Trophoblast cell (in vitro differentiated cells and primary cell): ENCODE measurements around the gene WDPCP.

Experiments
- DNase-seq, 2 donors: peaks; one replicate each; pipeline ENCODE4 v3.0.0-alpha.2; 2016
- H2AFZ ChIP-seq: 2 replicates; pipeline ENCODE4 v1.6.1; 2013; ENCODE audit warnings: low read length, moderate library complexity, mild to moderate bottlenecking; ENCODE audit not compliant: insufficient read depth, poor library complexity
- H2AK5ac ChIP-seq: 2 replicates; pipeline ENCODE4 v1.6.1; 2013; ENCODE audit warnings: mild to moderate bottlenecking, low read length
- H2BK120ac ChIP-seq: 2 replicates; pipeline ENCODE4 v1.6.1; 2013; ENCODE audit warnings: low read length, mild to moderate bottlenecking, moderate library complexity; ENCODE audit not compliant: insufficient read depth, poor library complexity
- H2BK12ac ChIP-seq: 2 replicates; pipeline ENCODE4 v1.6.1; 2013; ENCODE audit warnings: mild to moderate bottlenecking, low read length, moderate library complexity
- H2BK5ac ChIP-seq: 2 replicates; pipeline ENCODE4 v1.6.1; 2013; ENCODE audit warnings: low read length, low read depth, moderate library complexity, mild to moderate bottlenecking; ENCODE audit not compliant: poor library complexity
- H3K14ac ChIP-seq: 2 replicates; pipeline ENCODE4 v1.6.1; 2013; ENCODE audit warnings: mild to moderate bottlenecking, low read length
- H3K18ac ChIP-seq: 2 replicates; pipeline ENCODE4 v1.6.1; 2013; ENCODE audit warnings: mild to moderate bottlenecking, low read length
- H3K23ac ChIP-seq: 2 replicates; pipeline ENCODE4 v1.6.1; 2013; ENCODE audit warnings: low read length
- H3K27ac ChIP-seq: 2 replicates; pipeline ENCODE4 v1.5.1; 2013; ENCODE audit warnings: low read depth, mild to moderate bottlenecking, inconsistent platforms, low read length, moderate library complexity
- H3K27me3 ChIP-seq: 2 replicates; pipeline ENCODE4 v1.6.1; 2013; ENCODE audit warnings: inconsistent platforms, mild to moderate bottlenecking, low read length, moderate library complexity; ENCODE audit not compliant: insufficient read depth
- H3K36me3 ChIP-seq, 2 experiments: 1 replicate in 1 of 2; 2 replicates in 1 of 2; pipeline ENCODE4 v1.6.1; 2013; ENCODE audit warnings: low read length in 2 of 2, mild to moderate bottlenecking in 2 of 2, moderate library complexity in 1 of 2; ENCODE audit not compliant: insufficient read depth in 2 of 2, control insufficient read depth in 1 of 2
- H3K4ac ChIP-seq: 2 replicates; pipeline ENCODE4 v1.6.1; 2013; ENCODE audit warnings: low read depth, mild to moderate bottlenecking, low read length, moderate library complexity
- H3K4me1 ChIP-seq, 2 experiments: 1 replicate in 1 of 2; 2 replicates in 1 of 2; pipeline ENCODE4 v1.6.1; 2013; ENCODE audit warnings: low read length in 2 of 2, mild to moderate bottlenecking in 2 of 2, moderate library complexity in 1 of 2; ENCODE audit not compliant: insufficient read depth in 2 of 2, control insufficient read depth in 1 of 2
- H3K4me2 ChIP-seq: 2 replicates; pipeline ENCODE4 v1.6.1; 2013; ENCODE audit warnings: inconsistent platforms, mild to moderate bottlenecking, low read length, moderate library complexity
- H3K4me3 ChIP-seq: 2 replicates; pipeline ENCODE4 v1.5.1; 2013; ENCODE audit warnings: mild to moderate bottlenecking, low read depth, low read length, inconsistent platforms
- H3K79me1 ChIP-seq: one replicate; pipeline ENCODE4 v1.6.1; 2013; ENCODE audit warnings: low read length
- H3K79me2 ChIP-seq: 2 replicates; pipeline ENCODE4 v1.6.1; 2013; ENCODE audit warnings: low read length, mild to moderate bottlenecking; ENCODE audit not compliant: control insufficient read depth, insufficient read depth, poor library complexity
- H3K9ac ChIP-seq: 2 replicates; pipeline ENCODE4 v1.6.1; 2013; ENCODE audit warnings: mild to moderate bottlenecking, low read length
- H3K9me3 ChIP-seq: 2 replicates; pipeline ENCODE4 v1.6.1; 2013; ENCODE audit warnings: low read depth, mild to moderate bottlenecking, control low read depth, inconsistent platforms, low read length; ENCODE audit not compliant: insufficient read depth
- H4K12ac ChIP-seq: 2 replicates; pipeline ENCODE4 v1.6.1; 2013; ENCODE audit warnings: low read depth, mild to moderate bottlenecking, low read length, moderate library complexity
- H4K8ac ChIP-seq: 2 replicates; pipeline ENCODE4 v1.6.1; 2013; ENCODE audit warnings: low read depth, mild to moderate bottlenecking, low read length, moderate library complexity
- H4K91ac ChIP-seq: one replicate; pipeline ENCODE4 v1.6.1; 2013; ENCODE audit warnings: low read depth, mild to moderate bottlenecking, low read length, moderate library complexity
- WGBS: extraction: QIAGEN DNeasy Blood & Tissue Kit; methylation state at CpG from one replicate; pipeline ENCODE4 v1.1.7; 2013; ENCODE audit warnings: missing lambda C conversion rate; ENCODE audit not compliant: insufficient read length, insufficient coverage; ENCODE audit errors: extremely low coverage; 5-methylcytosine and 5-hydroxymethylcytosine counted together

WDPCP gene

GRCh38 chr2:63379451-63379850, 208.8 kb downstream of the WDPCP start:
- Histone ChIP-seq H3K4ac (no peak overlapping the region), H3K79me2 (no peaks in the 10 kb centered on the region), H3K23ac (no peak overlapping the region), H4K91ac (no peak overlapping the region), H2AK5ac (no peak overlapping the region), H3K27me3 (no peaks in the 10 kb centered on the region), H3K4me3 (no peak overlapping the region), H3K9me3 (no peaks in the 10 kb centered on the region), H3K4me1 (no peaks in the 10 kb centered on the region), H3K9ac (no peak overlapping the region), H2AFZ (no peak overlapping the region), H3K79me1 (no peaks in the 10 kb centered on the region), H2BK5ac (no peak overlapping the region), H4K12ac (no peak overlapping the region), H3K4me2 (no peak overlapping the region), H4K8ac (no peak overlapping the region), H2BK120ac (no peak overlapping the region), H3K36me3 (no peaks in the 10 kb centered on the region), H2BK12ac (no peak overlapping the region), H3K14ac (no peak overlapping the region), H3K27ac (no peak overlapping the region), H3K18ac (no peak overlapping the region)
- WGBS: no CpG with 5 or more reads among the region's 4 CpGs
- DNase-seq: peak in 1 of 2 donors; percentile 72

GRCh38 chr2:63378589-63378988, 209.7 kb downstream of the WDPCP start:
- H3K79me2 ChIP-seq: no peaks in the 10 kb centered on the region
- H4K12ac ChIP-seq: no peak overlapping the region
- DNase-seq: peak in 1 of 2 donors; percentile 2
- no peaks in the 10 kb centered on the region for H3K79me1 ChIP-seq
- no peak overlapping the region for H4K8ac ChIP-seq
- no peak overlapping the region for H3K14ac ChIP-seq
- H3K27ac ChIP-seq: no peak overlapping the region
- H2BK5ac ChIP-seq: no peak overlapping the region
- no CpG with 5 or more reads among the region's 1 CpG for WGBS
- no peak overlapping the region for H3K4me3 ChIP-seq
- no peaks in the 10 kb centered on the region for H3K9me3 ChIP-seq
- H2BK12ac ChIP-seq: no peak overlapping the region
- no peak overlapping the region for H2AFZ ChIP-seq
- no peak overlapping the region for H3K4ac ChIP-seq
- no peak overlapping the region for H4K91ac ChIP-seq
- no peaks in the 10 kb centered on the region for H3K36me3 ChIP-seq
- no peak overlapping the region for H3K23ac ChIP-seq
- H3K4me2 ChIP-seq: no peak overlapping the region
- no peak overlapping the region for H3K18ac ChIP-seq
- no peaks in the 10 kb centered on the region for H3K4me1 ChIP-seq
- H2AK5ac ChIP-seq: no peak overlapping the region
- no peak overlapping the region for H3K9ac ChIP-seq
- no peaks in the 10 kb centered on the region for H3K27me3 ChIP-seq
- no peak overlapping the region for H2BK120ac ChIP-seq

GRCh38 chr2:63374341-63374740, 213.9 kb downstream of the WDPCP start:
- no peak overlapping the region for H3K4me3 ChIP-seq
- no peak overlapping the region for H3K27ac ChIP-seq
- no peaks in the 10 kb centered on the region for H3K9me3 ChIP-seq
- H3K4me2 ChIP-seq: no peak overlapping the region
- no peaks in the 10 kb centered on the region for H3K4me1 ChIP-seq
- no peak overlapping the region for H4K91ac ChIP-seq
- H3K79me2 ChIP-seq: no peaks in the 10 kb centered on the region
- H3K27me3 ChIP-seq: no peaks in the 10 kb centered on the region
- no peak for DNase-seq
- no peak overlapping the region for H3K23ac ChIP-seq
- H3K79me1 ChIP-seq: no peaks in the 10 kb centered on the region
- H4K12ac ChIP-seq: no peak overlapping the region
- H3K9ac ChIP-seq: no peak overlapping the region
- no peak overlapping the region for H2AK5ac ChIP-seq
- no peak overlapping the region for H4K8ac ChIP-seq
- H2AFZ ChIP-seq: no peak overlapping the region
- H3K36me3 ChIP-seq: no peaks in the 10 kb centered on the region
- no peak overlapping the region for H3K4ac ChIP-seq
- H2BK120ac ChIP-seq: no peak overlapping the region
- no CpG with 5 or more reads among the region's 2 CpGs for WGBS
- no peak overlapping the region for H3K18ac ChIP-seq
- no peak overlapping the region for H2BK12ac ChIP-seq
- H2BK5ac ChIP-seq: no peak overlapping the region
- no peak overlapping the region for H3K14ac ChIP-seq

- no peak overlapping the region for H2BK5ac ChIP-seq
- no peak overlapping the region for H4K91ac ChIP-seq
- WGBS: no CpG with 5 or more reads among the region's 3 CpGs
- no peak overlapping the region for H3K18ac ChIP-seq
- no peak overlapping the region for H4K8ac ChIP-seq
- no peak overlapping the region for H2AFZ ChIP-seq
- H2BK12ac ChIP-seq: no peak overlapping the region
- no peaks in the 10 kb centered on the region for H3K79me1 ChIP-seq
- H3K79me2 ChIP-seq: no peaks in the 10 kb centered on the region
- no peak overlapping the region for H3K27ac ChIP-seq
- H3K9ac ChIP-seq: no peak overlapping the region
- no peak for DNase-seq
- H3K4me3 ChIP-seq: no peak overlapping the region
- H3K23ac ChIP-seq: no peak overlapping the region
- H2AK5ac ChIP-seq: no peak overlapping the region
- H3K4ac ChIP-seq: no peak overlapping the region
- no peaks in the 10 kb centered on the region for H3K9me3 ChIP-seq
- H3K4me2 ChIP-seq: no peak overlapping the region
- no peak overlapping the region for H4K12ac ChIP-seq
- H3K4me1 ChIP-seq: no peaks in the 10 kb centered on the region
- H2BK120ac ChIP-seq: no peak overlapping the region
- H3K14ac ChIP-seq: no peak overlapping the region
- no peaks in the 10 kb centered on the region for H3K27me3 ChIP-seq
- no peaks in the 10 kb centered on the region for H3K36me3 ChIP-seq
Observed at GRCh38 chr2:63372549-63372948, 215.7 kb downstream of the WDPCP start.
